Mesendoderm (in vitro differentiated cells): ENCODE results near the gene POLRMT.

Experiments used
- DNase-seq: peaks from one replicate; pipeline ENCODE4 v3.0.0; 2013
- H2AK5ac ChIP-seq: 2 replicates; pipeline ENCODE4 v1.6.1; 2013; ENCODE audit warnings: low read length, inconsistent platforms
- H2BK120ac ChIP-seq: 2 replicates; pipeline ENCODE4 v1.6.1; 2013; ENCODE audit warnings: low read depth, mild to moderate bottlenecking, low read length, moderate library complexity, mixed read lengths
- H2BK15ac ChIP-seq: replicated peaks from 2 replicates; pipeline ENCODE4 v1.6.1; 2013; ENCODE audit warnings: low read depth, mild to moderate bottlenecking, moderate library complexity
- H2BK5ac ChIP-seq: 2 replicates; pipeline ENCODE4 v1.6.1; 2013; ENCODE audit warnings: low read length, inconsistent platforms
- H3K18ac ChIP-seq: 2 replicates; pipeline ENCODE4 v1.6.1; 2013; ENCODE audit warnings: mild to moderate bottlenecking, low read length, mixed read lengths
- H3K23ac ChIP-seq: one replicate; pipeline ENCODE4 v1.6.1; 2013; ENCODE audit warnings: low read length
- H3K27ac ChIP-seq: 2 replicates; pipeline ENCODE4 v1.5.1; 2013; ENCODE audit warnings: low read depth, mild to moderate bottlenecking, inconsistent platforms, low read length, moderate library complexity
- H3K27me3 ChIP-seq: 2 replicates; pipeline ENCODE4 v1.6.1; 2013; ENCODE audit warnings: low read length, control low read depth, mild to moderate bottlenecking, inconsistent platforms; ENCODE audit not compliant: insufficient read depth, poor library complexity
- H3K36me3 ChIP-seq: 2 replicates; pipeline ENCODE4 v1.6.1; 2013; ENCODE audit warnings: low read length, inconsistent platforms; ENCODE audit not compliant: control insufficient read depth, insufficient read depth
- H3K4ac ChIP-seq: one replicate; pipeline ENCODE4 v1.6.1; 2013; ENCODE audit warnings: low read depth, mild to moderate bottlenecking, low read length, moderate library complexity
- H3K4me1 ChIP-seq: 2 replicates; pipeline ENCODE4 v1.6.1; 2013; ENCODE audit warnings: low read depth, low read length, inconsistent platforms; ENCODE audit not compliant: control insufficient read depth
- H3K4me2 ChIP-seq: 2 replicates; pipeline ENCODE4 v1.6.1; 2013; ENCODE audit warnings: low read length
- H3K4me3 ChIP-seq: 2 replicates; pipeline ENCODE4 v1.5.1; 2013; ENCODE audit warnings: mild to moderate bottlenecking, low read length
- H3K56ac ChIP-seq: one replicate; pipeline ENCODE4 v1.6.1; 2013; ENCODE audit warnings: low read length
- H3K79me1 ChIP-seq: 2 replicates; pipeline ENCODE4 v1.6.1; 2013; ENCODE audit warnings: low read length, inconsistent platforms
- H3K79me2 ChIP-seq: 2 replicates; pipeline ENCODE4 v1.6.1; 2013; ENCODE audit warnings: mild to moderate bottlenecking, low read length; ENCODE audit not compliant: control insufficient read depth, insufficient read depth
- H3K9ac ChIP-seq: 2 replicates; pipeline ENCODE4 v1.6.1; 2013; ENCODE audit warnings: low read length, inconsistent platforms
- H4K5ac ChIP-seq: one replicate; pipeline ENCODE4 v1.6.1; 2013; ENCODE audit warnings: low read length
- H4K8ac ChIP-seq: one replicate; pipeline ENCODE4 v1.6.1; 2013; ENCODE audit warnings: low read depth, mild to moderate bottlenecking, control low read depth, low read length, moderate library complexity
- WGBS: extraction: QIAGEN DNeasy Blood & Tissue Kit; methylation state at CpG from one replicate; pipeline ENCODE4 v1.1.7; 2013; ENCODE audit warnings: low lambda C conversion rate, missing lambda C conversion rate; ENCODE audit not compliant: insufficient coverage; ENCODE audit errors: extremely low coverage; 5-methylcytosine and 5-hydroxymethylcytosine counted together

Gene POLRMT

GRCh38 chr19:660793-661426 lies 27.6 kb upstream of the POLRMT start:
- no peak overlapping the region for H2BK120ac ChIP-seq

GRCh38 chr19:658916-659839 lies 25.8 kb upstream of the POLRMT start:
- Histone ChIP-seq H2BK15ac (no peak overlapping the region), H3K4me2 (no peak overlapping the region), H4K5ac (no peak overlapping the region), H3K4me1 (peaks cover 2% of the 10 kb centered on the region), H4K8ac (no peak overlapping the region), H3K79me2 (peaks cover 83% of the 10 kb centered on the region), H3K36me3 (no peaks in the 10 kb centered on the region), H2BK5ac (no peak overlapping the region), H3K23ac (no peak overlapping the region), H3K9ac (no peak overlapping the region), H3K79me1 (no peaks in the 10 kb centered on the region), H3K27me3 (no peaks in the 10 kb centered on the region), H3K27ac (no peak overlapping the region), H3K56ac (no peak overlapping the region), H3K4me3 (no peak overlapping the region), H3K18ac (no peak overlapping the region), H3K4ac (no peak overlapping the region), H2BK120ac (no peak overlapping the region), H2AK5ac (no peak overlapping the region)
- no peak for DNase-seq
- WGBS = no CpG with 5 or more reads among the region's 50 CpGs

More at GRCh38 chr19:660793-661426, 27.6 kb upstream of the POLRMT start:
- peak overlapping the region; percentile 96 for H3K56ac ChIP-seq
- no peak overlapping the region for H3K27ac ChIP-seq
- H4K8ac ChIP-seq = no peak overlapping the region
- DNase-seq = no peak
- no peak overlapping the region for H3K4me3 ChIP-seq
- H3K27me3 ChIP-seq = no peaks in the 10 kb centered on the region
- H2AK5ac ChIP-seq = no peak overlapping the region
- H3K4me1 ChIP-seq = peaks cover 2% of the 10 kb centered on the region
- no peak overlapping the region for H4K5ac ChIP-seq
- peak overlapping the region; percentile 87 for H3K4me2 ChIP-seq
- H3K79me2 ChIP-seq = peaks cover 70% of the 10 kb centered on the region
- no peak overlapping the region for H3K23ac ChIP-seq
- no peaks in the 10 kb centered on the region for H3K36me3 ChIP-seq
- H3K18ac ChIP-seq = no peak overlapping the region
- H3K4ac ChIP-seq = no peak overlapping the region
- no peak overlapping the region for H2BK15ac ChIP-seq
- no peak overlapping the region for H2BK5ac ChIP-seq
- peak overlapping the region; percentile 98 for H3K9ac ChIP-seq
- H3K79me1 ChIP-seq = no peaks in the 10 kb centered on the region
- no CpG with 5 or more reads among the region's 20 CpGs for WGBS

GRCh38 chr19:658059-658839 lies 24.9 kb upstream of the POLRMT start:
- Histone ChIP-seq H3K4ac (no peak overlapping the region), H3K18ac (no peak overlapping the region), H3K9ac (no peak overlapping the region), H3K4me3 (no peak overlapping the region), H4K5ac (no peak overlapping the region), H4K8ac (no peak overlapping the region), H3K4me2 (no peak overlapping the region), H3K27ac (no peak overlapping the region), H3K23ac (no peak overlapping the region), H2BK15ac (no peak overlapping the region), H2BK120ac (no peak overlapping the region), H3K4me1 (peaks cover 2% of the 10 kb centered on the region), H3K36me3 (no peaks in the 10 kb centered on the region), H2AK5ac (no peak overlapping the region), H3K79me1 (peaks cover 4% of the 10 kb centered on the region), H3K27me3 (no peaks in the 10 kb centered on the region), H2BK5ac (no peak overlapping the region), H3K79me2 (peaks cover 92% of the 10 kb centered on the region), H3K56ac (no peak overlapping the region)
- no CpG with 5 or more reads among the region's 33 CpGs for WGBS
- DNase-seq = no peak

GRCh38 chr19:657611-658010 lies 24.3 kb upstream of the POLRMT start:
- Histone ChIP-seq H3K23ac (no peak overlapping the region), H3K27ac (no peak overlapping the region), H2BK5ac (no peak overlapping the region), H3K79me2 (peaks cover 95% of the 10 kb centered on the region), H2BK15ac (no peak overlapping the region), H3K36me3 (no peaks in the 10 kb centered on the region), H3K27me3 (no peaks in the 10 kb centered on the region), H3K4me3 (no peak overlapping the region), H3K4me2 (no peak overlapping the region), H3K4ac (no peak overlapping the region), H2BK120ac (no peak overlapping the region), H3K4me1 (peaks cover 2% of the 10 kb centered on the region), H2AK5ac (no peak overlapping the region), H3K56ac (no peak overlapping the region), H3K18ac (no peak overlapping the region), H3K9ac (no peak overlapping the region), H4K8ac (no peak overlapping the region), H3K79me1 (peaks cover 4% of the 10 kb centered on the region), H4K5ac (no peak overlapping the region)
- no peak for DNase-seq
- WGBS = no CpG with 5 or more reads among the region's 19 CpGs

GRCh38 chr19:656751-657559 lies 23.6 kb upstream of the POLRMT start:
- Histone ChIP-seq H3K79me1 (peaks cover 4% of the 10 kb centered on the region), H2BK15ac (no peak overlapping the region), H3K27ac (no peak overlapping the region), H3K18ac (no peak overlapping the region), H2BK120ac (no peak overlapping the region), H4K8ac (no peak overlapping the region), H3K4me3 (no peak overlapping the region), H3K4ac (no peak overlapping the region), H2BK5ac (no peak overlapping the region), H3K4me1 (peaks cover 2% of the 10 kb centered on the region), H3K36me3 (no peaks in the 10 kb centered on the region), H3K23ac (no peak overlapping the region), H3K9ac (no peak overlapping the region), H3K4me2 (no peak overlapping the region), H4K5ac (no peak overlapping the region), H3K56ac (no peak overlapping the region), H3K27me3 (no peaks in the 10 kb centered on the region), H3K79me2 (peaks cover 91% of the 10 kb centered on the region), H2AK5ac (no peak overlapping the region)
- DNase-seq = no peak
- WGBS = no CpG with 5 or more reads among the region's 43 CpGs
